Breast epithelium (tissue), 3 donors: ENCODE results near the gene GPR158.

ENCODE experiments used
- POLR2A ChIP-seq: fragments of 450-650 bp; IDR thresholded peaks from one replicate; pipeline ENCODE4 v1.6.1; 2016; ENCODE audit warnings: antibody characterized with exemption, mild to moderate bottlenecking, moderate library complexity
- TF ChIP-seq, protein P1 (sequence below), 3 donors: fragments of 450-650 bp; IDR thresholded peaks; one replicate each; pipeline ENCODE4 v1.5.1; 2016 to 2017; ENCODE audit warnings: antibody characterized with exemption in 3 of 3, mild to moderate bottlenecking in 3 of 3, moderate library complexity in 3 of 3

DNA sequence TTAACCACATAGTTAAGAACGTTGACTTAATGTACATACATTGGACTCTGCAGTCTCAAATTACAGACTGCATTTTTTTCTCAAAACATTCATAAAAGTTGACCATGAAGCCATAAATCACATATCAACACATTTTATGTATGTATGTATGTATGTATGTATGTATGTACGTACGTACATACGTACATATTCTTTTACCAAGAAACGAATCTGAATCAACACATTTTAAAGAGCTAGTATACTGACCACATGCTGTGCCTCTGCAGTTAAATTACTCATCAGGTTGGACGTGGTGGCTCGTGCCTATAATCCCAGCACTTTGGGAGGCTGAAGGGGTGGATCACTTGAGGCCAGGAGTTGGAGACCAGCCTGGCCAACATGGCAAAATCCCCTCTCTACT, 105.8 kb downstream of the GPR158 start:
- no peak for TF ChIP-seq POLR2A
- TF ChIP-seq, protein P1, sequence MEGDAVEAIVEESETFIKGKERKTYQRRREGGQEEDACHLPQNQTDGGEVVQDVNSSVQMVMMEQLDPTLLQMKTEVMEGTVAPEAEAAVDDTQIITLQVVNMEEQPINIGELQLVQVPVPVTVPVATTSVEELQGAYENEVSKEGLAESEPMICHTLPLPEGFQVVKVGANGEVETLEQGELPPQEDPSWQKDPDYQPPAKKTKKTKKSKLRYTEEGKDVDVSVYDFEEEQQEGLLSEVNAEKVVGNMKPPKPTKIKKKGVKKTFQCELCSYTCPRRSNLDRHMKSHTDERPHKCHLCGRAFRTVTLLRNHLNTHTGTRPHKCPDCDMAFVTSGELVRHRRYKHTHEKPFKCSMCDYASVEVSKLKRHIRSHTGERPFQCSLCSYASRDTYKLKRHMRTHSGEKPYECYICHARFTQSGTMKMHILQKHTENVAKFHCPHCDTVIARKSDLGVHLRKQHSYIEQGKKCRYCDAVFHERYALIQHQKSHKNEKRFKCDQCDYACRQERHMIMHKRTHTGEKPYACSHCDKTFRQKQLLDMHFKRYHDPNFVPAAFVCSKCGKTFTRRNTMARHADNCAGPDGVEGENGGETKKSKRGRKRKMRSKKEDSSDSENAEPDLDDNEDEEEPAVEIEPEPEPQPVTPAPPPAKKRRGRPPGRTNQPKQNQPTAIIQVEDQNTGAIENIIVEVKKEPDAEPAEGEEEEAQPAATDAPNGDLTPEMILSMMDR (IDR thresholded peaks at IDR 0.05), result no peak
